ENCODE data around the gene DNAL1.

Gene DNAL1

DNA sequence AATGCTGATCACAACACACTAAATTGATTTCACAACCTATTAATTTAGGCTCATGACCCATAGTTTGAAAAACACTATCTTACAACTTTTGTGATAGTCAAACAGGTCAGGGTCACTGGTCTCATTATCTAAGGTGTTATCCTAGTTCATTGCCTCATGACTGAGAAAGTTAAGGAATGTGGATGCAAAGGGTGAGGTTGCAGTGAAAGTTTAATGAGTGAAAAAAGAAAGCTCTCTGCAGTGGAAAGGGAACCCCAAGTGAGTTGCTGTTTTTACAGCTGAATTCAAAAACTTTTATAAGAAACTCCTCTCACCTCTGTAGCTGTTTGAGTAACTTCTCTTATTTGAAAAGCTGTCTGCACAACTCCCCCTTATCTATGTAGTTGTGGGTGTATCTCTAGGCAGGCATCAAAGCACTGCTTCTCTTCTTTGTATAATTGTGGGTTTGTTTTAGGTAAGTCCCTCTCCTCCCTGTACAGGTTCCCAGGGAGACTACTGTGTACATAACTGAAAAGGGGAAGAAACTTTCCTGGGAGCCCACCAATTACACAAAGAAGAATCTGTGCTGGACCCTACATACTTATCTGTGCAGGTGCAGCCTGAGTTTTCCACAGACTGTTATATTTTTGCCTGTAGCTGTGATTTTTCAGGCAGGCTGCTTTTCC is 18.9 kb downstream of the DNAL1 start:
- Histone ChIP-seq H3K27me3 (ENCODE audit: insufficient read depth, low read depth, severe bottlenecking) (no peaks in the 10 kb centered on the region), H3K4me3 (ENCODE audit: low read depth, low read length) (no peak overlapping the region), H3K36me3 (no peaks in the 10 kb centered on the region), H3K9me3 (ENCODE audit: severe bottlenecking) (no peaks in the 10 kb centered on the region), H3K27ac (no peak overlapping the region)
- TF ChIP-seq CTCF (IDR thresholded peaks at IDR 0.05; ENCODE audit: low read depth, low read length) = no peak
- DNase-seq = no peak

GRCh38 chr14:73665130-73665529 is 20.3 kb downstream of the DNAL1 start:
- no peaks in the 10 kb centered on the region for H3K9me3 ChIP-seq (ENCODE audit: severe bottlenecking)
- H3K36me3 ChIP-seq = no peaks in the 10 kb centered on the region
- H3K4me3 ChIP-seq (ENCODE audit: low read depth, low read length) = no peak overlapping the region
- DNase-seq = no peak
- no peak for TF ChIP-seq CTCF (IDR thresholded peaks at IDR 0.05; ENCODE audit: low read depth, low read length)
- H3K27ac ChIP-seq = no peak overlapping the region
- H3K27me3 ChIP-seq (ENCODE audit: insufficient read depth, low read depth, severe bottlenecking) = no peaks in the 10 kb centered on the region

DNA sequence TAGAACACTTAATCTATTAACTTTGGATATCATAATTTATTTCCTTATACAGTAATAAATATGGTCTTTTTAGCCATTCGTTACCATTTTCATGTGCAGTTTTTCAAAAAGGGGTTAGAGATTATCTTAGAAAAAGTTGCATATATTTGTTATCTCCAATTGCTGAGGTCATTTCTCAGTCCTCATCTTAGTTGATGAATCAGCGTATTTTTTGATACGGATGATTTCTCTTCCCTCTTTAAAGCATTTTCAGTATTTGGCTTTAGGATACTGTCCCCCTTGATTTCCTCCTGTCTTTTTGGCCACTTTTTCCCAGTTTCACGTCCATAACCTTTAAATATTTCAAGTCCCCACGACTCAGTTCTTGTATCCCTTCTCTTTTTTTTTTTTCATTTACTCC is 21.8 kb downstream of the DNAL1 start:
- Histone ChIP-seq H3K27ac (no peak overlapping the region), H3K9me3 (ENCODE audit: severe bottlenecking) (no peaks in the 10 kb centered on the region), H3K27me3 (ENCODE audit: insufficient read depth, low read depth, severe bottlenecking) (no peaks in the 10 kb centered on the region), H3K36me3 (no peaks in the 10 kb centered on the region), H3K4me3 (ENCODE audit: low read depth, low read length) (no peak overlapping the region)
- no peak for TF ChIP-seq CTCF (IDR thresholded peaks at IDR 0.05; ENCODE audit: low read depth, low read length)
- DNase-seq = no peak

DNA sequence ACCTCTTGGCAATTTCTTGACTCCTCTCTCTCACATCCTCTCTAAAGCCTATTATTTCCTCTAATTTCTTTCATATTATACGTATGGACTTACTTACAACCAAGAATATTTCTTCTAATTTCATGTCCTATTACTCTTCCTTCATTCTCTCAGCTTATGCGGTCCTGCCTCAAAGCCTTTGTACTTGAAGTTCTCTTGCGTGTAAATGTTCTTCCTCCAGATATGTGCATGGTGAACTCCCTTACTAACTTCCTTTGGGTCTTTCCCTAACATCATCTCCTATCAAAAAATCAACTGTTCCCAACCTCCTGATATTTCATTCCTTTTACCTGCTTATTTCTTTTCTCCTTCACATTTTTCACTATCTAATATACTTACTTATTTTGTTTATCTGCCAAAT is 23.1 kb downstream of the DNAL1 start:
- no peaks in the 10 kb centered on the region for H3K9me3 ChIP-seq (ENCODE audit: severe bottlenecking)
- DNase-seq = no peak
- H3K4me3 ChIP-seq (ENCODE audit: low read depth, low read length) = no peak overlapping the region
- no peak overlapping the region for H3K27ac ChIP-seq
- no peaks in the 10 kb centered on the region for H3K27me3 ChIP-seq (ENCODE audit: insufficient read depth, low read depth, severe bottlenecking)
- H3K36me3 ChIP-seq = no peaks in the 10 kb centered on the region
- no peak for TF ChIP-seq CTCF (IDR thresholded peaks at IDR 0.05; ENCODE audit: low read depth, low read length)

DNA sequence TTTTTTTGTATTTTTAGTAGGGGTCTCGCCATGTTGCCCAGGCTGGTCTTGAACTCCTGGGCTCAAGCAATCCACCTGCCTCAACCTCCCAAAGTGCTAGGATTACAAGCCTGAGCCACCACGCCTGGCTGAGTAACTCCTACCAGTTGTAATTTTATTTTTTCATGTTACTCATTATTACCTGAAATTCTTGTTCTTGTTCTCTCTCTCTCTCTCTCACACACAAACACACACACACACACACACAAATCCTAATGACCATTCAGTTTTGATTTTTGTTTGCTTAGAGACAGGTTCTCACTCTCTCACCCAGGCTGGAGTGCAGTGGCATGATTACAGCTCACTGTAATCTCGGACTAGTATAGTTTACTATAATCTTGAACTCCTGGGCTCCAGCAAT is 30.2 kb downstream of the DNAL1 start:
- no peaks in the 10 kb centered on the region for H3K27me3 ChIP-seq (ENCODE audit: insufficient read depth, low read depth, severe bottlenecking)
- no peaks in the 10 kb centered on the region for H3K36me3 ChIP-seq
- no peak overlapping the region for H3K4me3 ChIP-seq (ENCODE audit: low read depth, low read length)
- H3K9me3 ChIP-seq (ENCODE audit: severe bottlenecking) = no peaks in the 10 kb centered on the region
- no peak for DNase-seq
- no peak overlapping the region for H3K27ac ChIP-seq
- no peak for TF ChIP-seq CTCF (IDR thresholded peaks at IDR 0.05; ENCODE audit: low read depth, low read length)

DNA sequence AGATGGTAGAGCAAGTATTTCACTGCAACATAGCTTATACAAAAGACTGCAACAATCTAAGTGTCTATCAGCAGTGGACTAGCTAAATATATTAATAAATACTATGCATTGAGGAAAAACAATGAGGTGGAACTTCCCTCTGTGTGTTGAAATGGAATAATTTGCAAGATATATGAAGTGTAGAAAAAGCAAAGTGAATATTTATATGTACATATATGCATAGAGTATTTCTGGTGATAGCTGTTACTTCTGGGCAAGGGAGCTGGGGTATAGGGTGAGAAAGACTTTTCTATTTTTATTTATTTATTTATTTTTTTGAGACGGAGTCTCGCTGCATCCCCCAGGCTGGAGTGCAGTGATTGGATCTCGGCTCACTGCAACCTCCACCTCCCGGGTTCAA is 33.9 kb downstream of the DNAL1 start:
- DNase-seq = no peak
- no peak overlapping the region for H3K27ac ChIP-seq
- H3K9me3 ChIP-seq (ENCODE audit: severe bottlenecking) = no peaks in the 10 kb centered on the region
- TF ChIP-seq CTCF (IDR thresholded peaks at IDR 0.05; ENCODE audit: low read depth, low read length) = no peak
- H3K4me3 ChIP-seq (ENCODE audit: low read depth, low read length) = no peak overlapping the region
- H3K36me3 ChIP-seq = no peaks in the 10 kb centered on the region
- no peaks in the 10 kb centered on the region for H3K27me3 ChIP-seq (ENCODE audit: insufficient read depth, low read depth, severe bottlenecking)
